Caco-2 (cell line): ENCODE data around the gene MAST4. TPM values are rescaled to one million over a fixed set of nuclear protein-coding genes. Genes with fewer than 3 reads are reported as not detected.

ENCODE experiments used
- BruUV-seq: library from RNA; stranded (reverse); fragments of 400-500 nt; replicated peaks from 2 replicates; lab custom pipeline; 2021; lab: Mats Ljungman, UMichigan
- CTCF ChIA-PET: fragments of 300-600 bp; sonication (Branson Sonifier 250); formaldehyde crosslinking; loops from one replicate; lab custom pipeline; 2022; ENCODE audit warnings: antibody characterized with exemption; lab: Charles Lee
- POLR2A ChIA-PET: fragments of 300-600 bp; sonication (Branson Sonifier 250); formaldehyde crosslinking; loops from one replicate; lab custom pipeline; 2022; ENCODE audit warnings: antibody characterized with exemption; lab: Charles Lee
- DNase-seq, 2 experiments: peaks; one replicate each; pipeline versions ENCODE4 v3.0.0 to v3.0.0-alpha.2; 2020 to 2022
- H3K27me3 ChIP-seq: replicated peaks from 2 replicates; pipeline ENCODE4 v1.6.0; 2011; ENCODE audit warnings: low read length; ENCODE audit not compliant: control insufficient read depth, insufficient read depth
- H3K36me3 ChIP-seq: 2 replicates; pipeline ENCODE4 v1.5.1; 2011; ENCODE audit warnings: low read length; ENCODE audit not compliant: control insufficient read depth, insufficient read depth
- H3K4me1 ChIP-seq: fragments of 250-450 bp; sonication (Bioruptor Pico); 2 replicates; pipeline ENCODE4 v1.5.1; 2020; ENCODE audit warnings: mild to moderate bottlenecking
- H3K4me3 ChIP-seq: 2 replicates; pipeline ENCODE4 v1.5.1; 2011; ENCODE audit warnings: low read depth, mild to moderate bottlenecking, control low read depth, low read length
- H3K9me3 ChIP-seq: fragments of 250-450 bp; sonication (Bioruptor Pico); 2 replicates; pipeline ENCODE4 v1.5.1; 2020; ENCODE audit warnings: mild to moderate bottlenecking, moderate library complexity
- H3K27ac Mint-ChIP-seq: one replicate; pipeline ENCODE4 v1.8.0; 2022; ENCODE audit warnings: mixed read lengths; ENCODE audit not compliant: unreplicated experiment
- H3K27me3 Mint-ChIP-seq: one replicate; pipeline ENCODE4 v1.8.0; 2022; ENCODE audit warnings: mixed read lengths; ENCODE audit not compliant: insufficient read depth, unreplicated experiment
- H3K36me3 Mint-ChIP-seq: one replicate; pipeline ENCODE4 v1.8.0; 2022; ENCODE audit warnings: mild to moderate bottlenecking, mixed read lengths; ENCODE audit not compliant: insufficient read depth, unreplicated experiment
- H3K4me1 Mint-ChIP-seq: one replicate; pipeline ENCODE4 v1.8.0; 2022; ENCODE audit warnings: low read depth, mixed read lengths; ENCODE audit not compliant: unreplicated experiment
- H3K4me3 Mint-ChIP-seq: one replicate; pipeline ENCODE4 v1.8.0; 2022; ENCODE audit warnings: mild to moderate bottlenecking, moderate library complexity, mixed read lengths; ENCODE audit not compliant: unreplicated experiment
- H3K9me3 Mint-ChIP-seq: one replicate; pipeline ENCODE4 v1.8.0; 2022; ENCODE audit warnings: mixed read lengths; ENCODE audit not compliant: unreplicated experiment
- intact Hi-C: fragments of 100-400 bp; cut with micrococcal nuclease; formaldehyde crosslinking; loops from one replicate; pipeline ENCODE4 v1.10.0; 2022; ENCODE audit not compliant: unreplicated experiment
- total RNA-seq: library from RNA; stranded (reverse); gene quantifications from 2 replicates; pipeline ENCODE4 v1.2.3, GENCODE V29; 2022
- TF ChIP-seq, protein P1 (sequence below), 2 experiments: fragments of 200-600 bp in 1 of 2; IDR thresholded peaks; 1 replicate in 1 of 2; 2 replicates in 1 of 2; pipeline versions ENCODE4 v1.5.1 to v1.8.0; 2011 to 2022; ENCODE audit warnings: antibody characterized with exemption in 1 of 2, control low read depth in 1 of 2, inconsistent platforms in 1 of 2, low read depth in 1 of 2, low read length in 1 of 2, mild to moderate bottlenecking in 1 of 2, moderate library complexity in 1 of 2; ENCODE audit not compliant: insufficient read depth in 1 of 2, severe bottlenecking in 1 of 2, unreplicated experiment in 1 of 2

Gene MAST4
- total RNA-seq, 1 experiment from 2014 or later = 17.8 TPM

DNA sequence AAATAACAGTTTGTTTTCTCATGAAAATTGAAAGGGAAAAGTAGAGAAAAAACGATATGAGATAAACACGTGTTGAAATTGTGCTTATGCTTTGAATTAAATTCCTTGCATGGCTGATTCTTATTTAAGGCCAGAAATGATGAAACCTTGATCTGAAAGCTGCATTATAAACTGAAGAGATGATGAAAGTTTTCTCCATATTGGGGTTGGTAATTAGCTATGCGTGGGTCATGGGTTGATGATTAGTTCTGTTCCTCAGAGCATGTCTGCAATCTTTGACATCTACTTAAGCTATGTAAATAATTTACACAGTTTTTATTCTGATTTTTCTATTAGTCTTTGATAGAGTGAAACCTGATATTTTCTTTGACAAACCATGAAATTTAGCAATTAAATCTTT, 336.3 kb downstream of the MAST4 start:
- POLR2A ChIA-PET = no interaction called here
- H3K27ac Mint-ChIP-seq = no peak overlapping the region

DNA sequence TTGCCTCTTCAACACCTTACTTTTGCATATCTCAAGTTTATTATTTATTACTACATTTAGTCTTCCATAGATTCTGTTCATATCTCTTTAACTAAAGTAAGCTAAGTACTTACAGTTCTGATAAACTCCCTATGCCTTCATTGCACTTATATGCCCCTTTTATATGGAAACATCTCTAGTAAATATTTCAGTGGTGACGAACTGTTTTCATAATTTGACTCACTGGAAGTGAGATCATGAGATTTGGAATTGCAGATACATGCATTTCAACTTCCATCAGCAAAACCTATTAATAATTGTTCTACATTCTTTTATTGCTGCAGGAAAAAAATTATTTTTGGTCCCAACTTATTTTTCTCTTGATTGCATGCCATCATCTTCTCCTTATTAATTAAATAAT, 336.9 kb downstream of the MAST4 start:
- Histone ChIP-seq H3K27me3 (no peaks in the 10 kb centered on the region), H3K4me1 (no peaks in the 10 kb centered on the region), H3K9me3 (no peaks in the 10 kb centered on the region), H3K36me3 (no peaks in the 10 kb centered on the region), H3K4me3 (no peak overlapping the region)
- ChIA-PET CTCF (no interaction called here), POLR2A (no interaction called here)
- no TSS peak for BruUV-seq
- no peak overlapping the region for H3K4me3 Mint-ChIP-seq
- no peaks in the 10 kb centered on the region for H3K9me3 Mint-ChIP-seq
- TF ChIP-seq, protein P1, sequence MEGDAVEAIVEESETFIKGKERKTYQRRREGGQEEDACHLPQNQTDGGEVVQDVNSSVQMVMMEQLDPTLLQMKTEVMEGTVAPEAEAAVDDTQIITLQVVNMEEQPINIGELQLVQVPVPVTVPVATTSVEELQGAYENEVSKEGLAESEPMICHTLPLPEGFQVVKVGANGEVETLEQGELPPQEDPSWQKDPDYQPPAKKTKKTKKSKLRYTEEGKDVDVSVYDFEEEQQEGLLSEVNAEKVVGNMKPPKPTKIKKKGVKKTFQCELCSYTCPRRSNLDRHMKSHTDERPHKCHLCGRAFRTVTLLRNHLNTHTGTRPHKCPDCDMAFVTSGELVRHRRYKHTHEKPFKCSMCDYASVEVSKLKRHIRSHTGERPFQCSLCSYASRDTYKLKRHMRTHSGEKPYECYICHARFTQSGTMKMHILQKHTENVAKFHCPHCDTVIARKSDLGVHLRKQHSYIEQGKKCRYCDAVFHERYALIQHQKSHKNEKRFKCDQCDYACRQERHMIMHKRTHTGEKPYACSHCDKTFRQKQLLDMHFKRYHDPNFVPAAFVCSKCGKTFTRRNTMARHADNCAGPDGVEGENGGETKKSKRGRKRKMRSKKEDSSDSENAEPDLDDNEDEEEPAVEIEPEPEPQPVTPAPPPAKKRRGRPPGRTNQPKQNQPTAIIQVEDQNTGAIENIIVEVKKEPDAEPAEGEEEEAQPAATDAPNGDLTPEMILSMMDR (IDR thresholded peaks at IDR 0.05; ENCODE audit: insufficient read depth in 1 of 2, low read depth in 1 of 2, low read length in 1 of 2, severe bottlenecking in 1 of 2, unreplicated experiment in 1 of 2) = no peak
- H3K36me3 Mint-ChIP-seq = no peaks in the 10 kb centered on the region
- H3K27ac Mint-ChIP-seq = no peak overlapping the region
- H3K4me1 Mint-ChIP-seq = no peaks in the 10 kb centered on the region
- intact Hi-C loops = no loop called here
- peaks cover 2% of the 10 kb centered on the region for H3K27me3 Mint-ChIP-seq
- no peak for DNase-seq

More for the DNA sequence above, 336.3 kb downstream of the MAST4 start:
- H3K36me3 ChIP-seq = no peaks in the 10 kb centered on the region
- no peaks in the 10 kb centered on the region for H3K9me3 ChIP-seq
- Mint-ChIP-seq H3K36me3 (no peaks in the 10 kb centered on the region), H3K9me3 (no peaks in the 10 kb centered on the region), H3K27me3 (peaks cover 2% of the 10 kb centered on the region), H3K4me3 (no peak overlapping the region), H3K4me1 (no peaks in the 10 kb centered on the region)
- no peaks in the 10 kb centered on the region for H3K4me1 ChIP-seq
- intact Hi-C loops = no loop called here
- TF ChIP-seq, protein P1 (IDR thresholded peaks at IDR 0.05; ENCODE audit: insufficient read depth in 1 of 2, low read depth in 1 of 2, low read length in 1 of 2, severe bottlenecking in 1 of 2, unreplicated experiment in 1 of 2) = no peak
- BruUV-seq = no TSS peak
- no peak overlapping the region for H3K4me3 ChIP-seq
- no peaks in the 10 kb centered on the region for H3K27me3 ChIP-seq
- DNase-seq = no peak
- CTCF ChIA-PET = no interaction called here

DNA sequence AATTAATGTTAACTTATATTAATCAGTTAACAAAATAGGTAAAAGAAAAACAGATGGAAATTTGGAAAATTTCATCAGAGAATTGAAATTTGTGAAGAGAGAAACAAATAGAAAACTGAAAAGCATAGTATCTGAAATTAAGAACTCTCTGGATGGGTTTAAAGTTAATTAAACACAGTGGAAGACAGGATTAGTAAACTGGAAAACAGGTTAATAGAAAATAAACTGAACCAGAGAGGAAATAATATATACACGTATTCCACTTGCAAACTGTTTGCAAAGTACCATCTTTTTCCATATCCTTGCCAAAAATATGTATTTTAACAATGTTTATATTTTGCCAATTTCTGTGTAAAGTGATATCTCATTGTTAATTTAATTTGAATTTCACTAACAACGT, 342.9 kb downstream of the MAST4 start:
- H3K9me3 Mint-ChIP-seq = no peaks in the 10 kb centered on the region
- CTCF ChIA-PET = no interaction called here

More for the DNA sequence above, 342.9 kb downstream of the MAST4 start:
- H3K27me3 Mint-ChIP-seq = no peaks in the 10 kb centered on the region
- no peak overlapping the region for H3K4me3 Mint-ChIP-seq
- no peak for DNase-seq
- intact Hi-C loops = no loop called here
- Histone ChIP-seq H3K36me3 (no peaks in the 10 kb centered on the region), H3K4me1 (no peaks in the 10 kb centered on the region), H3K4me3 (no peak overlapping the region), H3K9me3 (no peaks in the 10 kb centered on the region), H3K27me3 (no peaks in the 10 kb centered on the region)
- no peaks in the 10 kb centered on the region for H3K36me3 Mint-ChIP-seq
- POLR2A ChIA-PET = no interaction called here
- no peak overlapping the region for H3K27ac Mint-ChIP-seq
- no peaks in the 10 kb centered on the region for H3K4me1 Mint-ChIP-seq
- BruUV-seq = no TSS peak
- TF ChIP-seq, protein P1 (IDR thresholded peaks at IDR 0.05; ENCODE audit: insufficient read depth in 1 of 2, low read depth in 1 of 2, low read length in 1 of 2, severe bottlenecking in 1 of 2, unreplicated experiment in 1 of 2) = no peak
